Uterus (tissue), 4 donors: ENCODE results near the gene B4GALNT3. TPM values are rescaled to one million over a fixed set of nuclear protein-coding genes. Genes with fewer than 3 reads are reported as not detected.

Source experiments
- DNase-seq, 2 donors: peaks; one replicate each; pipeline ENCODE4 v3.0.0-alpha.2; 2019 to 2020
- H3K27ac ChIP-seq, 2 donors: fragments of 200-600 bp; sonication (generic); 1 replicate in 1 of 2; 2 replicates in 1 of 2; pipeline ENCODE4 v1.5.1; 2016 to 2018
- H3K27me3 ChIP-seq, 2 donors: fragments of 200-600 bp; sonication (generic); one replicate each; pipeline ENCODE4 v1.5.1; 2018 to 2019; ENCODE audit warnings: control low read depth in 1 of 2
- H3K36me3 ChIP-seq, 2 donors: fragments of 200-600 bp; sonication (generic); one replicate each; pipeline ENCODE4 v1.5.1; 2019; ENCODE audit warnings: control low read depth in 1 of 2
- H3K4me1 ChIP-seq, 2 donors: fragments of 200-600 bp; sonication (generic); one replicate each; pipeline ENCODE4 v1.5.1; 2018 to 2019; ENCODE audit warnings: control low read depth in 1 of 2
- H3K4me3 ChIP-seq, 2 donors: fragments of 200-600 bp; sonication (generic); 1 replicate in 1 of 2; 2 replicates in 1 of 2; pipeline ENCODE4 v1.5.1; 2018 to 2019; ENCODE audit warnings: mild to moderate bottlenecking in 1 of 2
- H3K9me3 ChIP-seq, 2 donors: fragments of 200-600 bp; sonication (generic); one replicate each; pipeline ENCODE4 v1.5.1; 2019; ENCODE audit warnings: control low read depth in 1 of 2
- POLR2A ChIP-seq, 2 donors: fragments of 450-650 bp; IDR thresholded peaks; one replicate each; pipeline ENCODE4 v1.6.1; 2016; ENCODE audit warnings: antibody characterized with exemption in 2 of 2, mild to moderate bottlenecking in 1 of 2, moderate library complexity in 1 of 2
- intact Hi-C: fragments of 100-400 bp; cut with DNase I; formaldehyde crosslinking; loops from one replicate; pipeline ENCODE4 v1.15.1; 2023; ENCODE audit warnings: low total_unique reads
- total RNA-seq, 4 donors: library from RNA; depleted of rRNA in 3 of 4; stranded (reverse); fragments of >200 nt in 3 of 4; gene quantifications; one replicate each; pipeline versions ENCODE4 v1.1.0 to v1.2.4, GENCODE V29; 2014 to 2023
- TF ChIP-seq, protein P1 (sequence below), 4 experiments: fragments of 200-600 bp in 2 of 4; fragments of 450-650 bp in 2 of 4; sonication (generic) in 2 of 4; IDR thresholded peaks; one replicate each; pipeline ENCODE4 v1.5.1; 2016 to 2019; ENCODE audit warnings: antibody characterized with exemption in 4 of 4, mild to moderate bottlenecking in 2 of 4, moderate library complexity in 1 of 4
- donor health status: DM: yes; HTN: yes; CAD: no.

The B4GALNT3 gene
- total RNA-seq, 4 donors from 2014 or later, result 2.2 to 29.2 (median 3.1) TPM

- H3K27ac ChIP-seq, result no peak overlapping the region
- no peak overlapping the region for H3K4me3 ChIP-seq
- no peaks in the 10 kb centered on the region for H3K27me3 ChIP-seq
- no peaks in the 10 kb centered on the region for H3K9me3 ChIP-seq
- H3K4me1 ChIP-seq, result no peaks in the 10 kb centered on the region
- intact Hi-C loops, result no loop called here
- no peak for DNase-seq
- H3K36me3 ChIP-seq, result no peaks in the 10 kb centered on the region
- TF ChIP-seq POLR2A (IDR thresholded peaks at IDR 0.05), result no peak
- TF ChIP-seq, protein P1, sequence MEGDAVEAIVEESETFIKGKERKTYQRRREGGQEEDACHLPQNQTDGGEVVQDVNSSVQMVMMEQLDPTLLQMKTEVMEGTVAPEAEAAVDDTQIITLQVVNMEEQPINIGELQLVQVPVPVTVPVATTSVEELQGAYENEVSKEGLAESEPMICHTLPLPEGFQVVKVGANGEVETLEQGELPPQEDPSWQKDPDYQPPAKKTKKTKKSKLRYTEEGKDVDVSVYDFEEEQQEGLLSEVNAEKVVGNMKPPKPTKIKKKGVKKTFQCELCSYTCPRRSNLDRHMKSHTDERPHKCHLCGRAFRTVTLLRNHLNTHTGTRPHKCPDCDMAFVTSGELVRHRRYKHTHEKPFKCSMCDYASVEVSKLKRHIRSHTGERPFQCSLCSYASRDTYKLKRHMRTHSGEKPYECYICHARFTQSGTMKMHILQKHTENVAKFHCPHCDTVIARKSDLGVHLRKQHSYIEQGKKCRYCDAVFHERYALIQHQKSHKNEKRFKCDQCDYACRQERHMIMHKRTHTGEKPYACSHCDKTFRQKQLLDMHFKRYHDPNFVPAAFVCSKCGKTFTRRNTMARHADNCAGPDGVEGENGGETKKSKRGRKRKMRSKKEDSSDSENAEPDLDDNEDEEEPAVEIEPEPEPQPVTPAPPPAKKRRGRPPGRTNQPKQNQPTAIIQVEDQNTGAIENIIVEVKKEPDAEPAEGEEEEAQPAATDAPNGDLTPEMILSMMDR (IDR thresholded peaks at IDR 0.05), result no peak
Observed at GRCh38 chr12:537772-538171, 78.0 kb downstream of the B4GALNT3 start.

DNA sequence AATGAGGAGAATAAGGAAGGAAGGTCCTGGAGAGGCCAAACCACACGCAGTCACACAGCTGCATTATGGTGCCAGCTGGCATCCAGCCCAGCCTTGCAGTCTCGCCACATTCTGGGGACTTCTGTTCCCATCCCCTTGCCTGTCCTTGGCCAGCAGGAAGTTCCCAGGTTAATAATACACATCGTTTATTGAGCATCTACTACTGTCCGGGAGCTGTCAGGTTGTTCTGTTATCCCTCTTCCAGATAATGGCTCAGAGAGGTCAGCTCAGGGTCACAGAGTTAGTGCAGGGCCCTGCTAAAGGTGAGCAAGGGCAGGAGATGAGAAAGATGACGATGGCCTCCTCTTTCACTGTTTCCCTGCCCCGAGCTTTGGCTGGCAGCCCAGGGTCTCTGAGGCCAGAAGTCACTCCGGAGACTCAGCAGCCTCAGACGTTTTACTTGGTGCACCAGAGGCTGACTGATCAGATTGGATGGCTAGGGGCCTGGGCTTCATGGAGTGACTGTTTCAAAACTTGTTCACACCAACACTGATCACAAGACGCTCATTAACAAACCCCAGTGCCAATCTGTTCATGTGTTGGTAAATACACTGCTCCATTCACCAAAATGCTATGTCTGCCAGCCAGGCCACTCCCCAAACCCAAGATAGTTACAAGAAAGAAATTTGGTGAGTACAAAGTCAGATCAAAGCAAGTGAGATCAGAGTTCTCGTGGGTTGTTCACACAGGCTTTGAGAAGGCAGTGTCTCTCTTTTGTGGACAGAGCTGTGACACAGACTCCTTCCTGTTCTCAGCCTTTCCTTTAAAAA, 79.2 kb downstream of the B4GALNT3 start:
- DNase-seq, result no peak

GRCh38 chr12:539540-540310, 80.0 kb downstream of the B4GALNT3 start:
- Histone ChIP-seq H3K4me1 (no peaks in the 10 kb centered on the region), H3K36me3 (no peaks in the 10 kb centered on the region), H3K9me3 (no peaks in the 10 kb centered on the region), H3K27me3 (no peaks in the 10 kb centered on the region), H3K27ac (no peak overlapping the region), H3K4me3 (no peak overlapping the region)
- TF ChIP-seq POLR2A (IDR thresholded peaks at IDR 0.05), result no peak
- TF ChIP-seq, protein P1 (IDR thresholded peaks at IDR 0.05), result no peak
- DNase-seq, result no peak
- intact Hi-C loops, result no loop called here

More for the DNA sequence above, 79.2 kb downstream of the B4GALNT3 start:
- no peaks in the 10 kb centered on the region for H3K4me1 ChIP-seq
- no peak overlapping the region for H3K4me3 ChIP-seq
- no peaks in the 10 kb centered on the region for H3K36me3 ChIP-seq
- no peaks in the 10 kb centered on the region for H3K9me3 ChIP-seq
- intact Hi-C loops, result no loop called here
- H3K27me3 ChIP-seq, result no peaks in the 10 kb centered on the region
- no peak overlapping the region for H3K27ac ChIP-seq
- TF ChIP-seq, protein P1 (IDR thresholded peaks at IDR 0.05), result no peak
- TF ChIP-seq POLR2A (IDR thresholded peaks at IDR 0.05), result no peak

GRCh38 chr12:541676-542324, 82.1 kb downstream of the B4GALNT3 start:
- DNase-seq, result no peak
- intact Hi-C loops, result no loop called here
- no peak overlapping the region for H3K4me3 ChIP-seq
- TF ChIP-seq POLR2A (IDR thresholded peaks at IDR 0.05), result no peak
- TF ChIP-seq, protein P1 (IDR thresholded peaks at IDR 0.05), result no peak
- no peaks in the 10 kb centered on the region for H3K4me1 ChIP-seq
- no peaks in the 10 kb centered on the region for H3K27me3 ChIP-seq
- no peak overlapping the region for H3K27ac ChIP-seq
- no peaks in the 10 kb centered on the region for H3K9me3 ChIP-seq
- no peaks in the 10 kb centered on the region for H3K36me3 ChIP-seq
